ENCODE results near the gene BLMH.
A peak's percentile ranks its signal among the peaks of the same experiment; 100 is the strongest.

The BLMH gene

DNA sequence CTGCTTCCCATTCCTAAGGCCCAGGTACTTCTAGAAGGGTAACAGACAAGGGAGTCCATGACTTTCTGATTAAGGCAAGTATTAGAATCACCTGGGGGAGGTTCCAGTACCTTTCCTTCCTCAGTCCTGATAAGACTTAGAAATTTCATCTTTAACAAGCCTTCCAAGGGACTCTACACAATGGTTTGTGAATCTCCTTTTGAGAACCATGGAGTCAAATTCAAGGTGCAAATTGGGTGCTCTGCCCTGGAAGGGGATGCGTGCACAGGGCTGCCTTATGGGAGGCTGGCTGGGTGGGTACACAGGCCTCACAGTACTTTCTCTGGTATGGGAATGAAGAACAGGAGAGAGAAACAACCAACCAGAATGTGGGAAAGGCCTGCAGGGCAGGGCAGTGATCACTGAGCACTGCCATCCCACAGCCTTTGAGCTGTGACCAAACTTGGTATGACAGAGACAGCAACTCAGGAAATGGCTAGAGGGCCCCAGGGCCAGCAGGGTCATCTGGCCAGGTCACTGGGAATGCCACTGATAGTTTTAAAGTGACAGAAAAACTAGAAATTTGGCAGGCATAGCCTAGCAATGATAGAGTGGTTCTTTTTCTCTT lies 45.8 kb upstream of the BLMH start:
- Histone ChIP-seq H3F3A (ENCODE audit: control insufficient read depth, insufficient read depth) (peaks cover 3% of the 10 kb centered on the region; the same call in 1 of the 2 replicates), H3K79me2 (ENCODE audit: control insufficient read depth, low read length) (no peaks in the 10 kb centered on the region), H3K9me2 (replicated peaks; ENCODE audit: control insufficient read depth, low read length) (no peaks in the 10 kb centered on the region), H3K27me3 (ENCODE audit: control insufficient read depth, low read length) (no peaks in the 10 kb centered on the region; the same call in 1 of the 2 replicates), H4K20me1 (ENCODE audit: control insufficient read depth, insufficient read depth, low read depth, low read length) (no peaks in the 10 kb centered on the region), H3K4me1 (ENCODE audit: control insufficient read depth, low read length) (peaks cover 18% of the 10 kb centered on the region), H3K36me3 (ENCODE audit: control insufficient read depth, low read length) (no peaks in the 10 kb centered on the region), H3K4me2 (ENCODE audit: low read length) (no peak overlapping the region), H3K4me3 (ENCODE audit: low read length) (no peak overlapping the region), H3K9me3 (ENCODE audit: control insufficient read depth, insufficient read depth, low read length) (no peaks in the 10 kb centered on the region), H3K27ac (ENCODE audit: low read depth, low read length) (no peak overlapping the region)
- no peak for TF ChIP-seq EZH2phosphoT487 (IDR thresholded peaks at IDR 0.05; ENCODE audit: borderline replicate concordance, low read length)
- TF ChIP-seq, protein P1, sequence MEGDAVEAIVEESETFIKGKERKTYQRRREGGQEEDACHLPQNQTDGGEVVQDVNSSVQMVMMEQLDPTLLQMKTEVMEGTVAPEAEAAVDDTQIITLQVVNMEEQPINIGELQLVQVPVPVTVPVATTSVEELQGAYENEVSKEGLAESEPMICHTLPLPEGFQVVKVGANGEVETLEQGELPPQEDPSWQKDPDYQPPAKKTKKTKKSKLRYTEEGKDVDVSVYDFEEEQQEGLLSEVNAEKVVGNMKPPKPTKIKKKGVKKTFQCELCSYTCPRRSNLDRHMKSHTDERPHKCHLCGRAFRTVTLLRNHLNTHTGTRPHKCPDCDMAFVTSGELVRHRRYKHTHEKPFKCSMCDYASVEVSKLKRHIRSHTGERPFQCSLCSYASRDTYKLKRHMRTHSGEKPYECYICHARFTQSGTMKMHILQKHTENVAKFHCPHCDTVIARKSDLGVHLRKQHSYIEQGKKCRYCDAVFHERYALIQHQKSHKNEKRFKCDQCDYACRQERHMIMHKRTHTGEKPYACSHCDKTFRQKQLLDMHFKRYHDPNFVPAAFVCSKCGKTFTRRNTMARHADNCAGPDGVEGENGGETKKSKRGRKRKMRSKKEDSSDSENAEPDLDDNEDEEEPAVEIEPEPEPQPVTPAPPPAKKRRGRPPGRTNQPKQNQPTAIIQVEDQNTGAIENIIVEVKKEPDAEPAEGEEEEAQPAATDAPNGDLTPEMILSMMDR (IDR thresholded peaks at IDR 0.05; ENCODE audit: low read depth, low read length, poor library complexity, severe bottlenecking), result no peak

DNA sequence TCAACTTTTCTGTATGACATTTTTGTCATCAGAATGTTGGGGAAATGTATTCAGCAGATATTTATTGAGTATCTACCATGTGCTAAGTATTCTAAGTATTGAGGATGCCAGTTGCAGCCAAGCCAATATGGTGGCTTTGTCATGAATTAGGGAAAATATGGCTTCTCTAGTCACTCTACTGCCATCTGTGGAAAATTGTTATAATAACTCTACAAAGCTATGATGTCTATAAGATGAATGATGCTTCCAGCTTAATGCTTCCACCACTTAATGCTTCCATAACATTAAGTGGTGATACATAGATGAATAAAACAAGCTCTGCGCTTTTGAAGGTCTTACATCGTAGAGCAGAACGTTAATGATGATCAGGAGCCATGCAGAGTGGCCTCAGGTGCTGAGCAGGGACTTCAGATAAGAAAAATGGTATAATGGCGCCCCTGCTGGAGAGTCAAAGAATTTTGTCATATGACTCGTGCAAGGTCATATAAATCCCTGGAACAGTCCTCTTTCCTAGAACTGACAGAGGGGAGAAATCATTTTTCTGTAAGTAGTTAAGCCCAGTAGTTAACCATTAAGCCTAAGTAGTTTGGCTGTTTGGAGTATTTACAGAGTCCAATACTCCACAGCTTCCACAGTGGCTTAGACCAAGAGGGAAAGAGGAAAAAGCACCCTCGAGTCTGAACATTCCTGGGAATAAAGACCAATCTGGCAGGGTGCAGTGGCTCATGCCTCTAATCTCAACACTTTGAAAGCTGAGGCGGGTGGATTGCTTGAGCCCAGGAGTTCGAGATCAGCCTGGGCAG lies 44.8 kb upstream of the BLMH start:
- Histone ChIP-seq H3K4me2 (ENCODE audit: low read length) (peak overlapping the region; percentile 58), H3K9me3 (ENCODE audit: control insufficient read depth, insufficient read depth, low read length) (no peaks in the 10 kb centered on the region), H3K9me2 (replicated peaks; ENCODE audit: control insufficient read depth, low read length) (no peaks in the 10 kb centered on the region), H3K79me2 (ENCODE audit: control insufficient read depth, low read length) (no peaks in the 10 kb centered on the region), H3K4me3 (ENCODE audit: low read length) (peak overlapping the region; percentile 42; the same call in 1 of the 2 replicates), H3K36me3 (ENCODE audit: control insufficient read depth, low read length) (no peaks in the 10 kb centered on the region), H3K4me1 (ENCODE audit: control insufficient read depth, low read length) (peaks cover 24% of the 10 kb centered on the region), H3K27ac (ENCODE audit: low read depth, low read length) (no peak overlapping the region), H3K27me3 (ENCODE audit: control insufficient read depth, low read length) (peaks cover 2% of the 10 kb centered on the region; the same call in 1 of the 2 replicates), H3F3A (ENCODE audit: control insufficient read depth, insufficient read depth) (no peaks in the 10 kb centered on the region), H4K20me1 (ENCODE audit: control insufficient read depth, insufficient read depth, low read depth, low read length) (no peaks in the 10 kb centered on the region)
- TF ChIP-seq, protein P1 (IDR thresholded peaks at IDR 0.05; ENCODE audit: low read depth, low read length, poor library complexity, severe bottlenecking), result peak; percentile 98
- no peak for TF ChIP-seq EZH2phosphoT487 (IDR thresholded peaks at IDR 0.05; ENCODE audit: borderline replicate concordance, low read length)

- H3K36me3 ChIP-seq (ENCODE audit: control insufficient read depth, low read length), result no peaks in the 10 kb centered on the region
- no peak overlapping the region for H3K4me3 ChIP-seq (ENCODE audit: low read length)
- no peaks in the 10 kb centered on the region for H3F3A ChIP-seq (ENCODE audit: control insufficient read depth, insufficient read depth)
- H3K4me1 ChIP-seq (ENCODE audit: control insufficient read depth, low read length), result peaks cover 12% of the 10 kb centered on the region
- no peaks in the 10 kb centered on the region for H3K9me3 ChIP-seq (ENCODE audit: control insufficient read depth, insufficient read depth, low read length)
- no peak overlapping the region for H3K4me2 ChIP-seq (ENCODE audit: low read length)
- no peak for TF ChIP-seq EZH2phosphoT487 (IDR thresholded peaks at IDR 0.05; ENCODE audit: borderline replicate concordance, low read length)
- TF ChIP-seq, protein P1 (IDR thresholded peaks at IDR 0.05; ENCODE audit: low read depth, low read length, poor library complexity, severe bottlenecking), result no peak
- H3K9me2 ChIP-seq (replicated peaks; ENCODE audit: control insufficient read depth, low read length), result no peaks in the 10 kb centered on the region
- H3K27ac ChIP-seq (ENCODE audit: low read depth, low read length), result no peak overlapping the region
- peaks cover 5% of the 10 kb centered on the region; the same call in 1 of the 2 replicates for H3K27me3 ChIP-seq (ENCODE audit: control insufficient read depth, low read length)
- no peaks in the 10 kb centered on the region for H3K79me2 ChIP-seq (ENCODE audit: control insufficient read depth, low read length)
- H4K20me1 ChIP-seq (ENCODE audit: control insufficient read depth, insufficient read depth, low read depth, low read length), result no peaks in the 10 kb centered on the region
Measured at GRCh38 chr17:30334421-30334820, 42.7 kb upstream of the BLMH start.

Data from DOHH2 (cell line).